Activated CD8-positive, alpha-beta memory T cell treated with anti-CD3 and anti-CD28 coated beads, Interleukin-2, amount 50 U/mL, for 4 hours (primary cell): Measurements from ENCODE around the gene BMP8B.
"Not testable (repeated sequence)": the region's sequence is repeated elsewhere in the genome, so short reads cannot be mapped to it uniquely, and the experiment has no call there.

Source experiments
- DNase-seq: peaks from one replicate; pipeline ENCODE4 v3.0.0-alpha.2; 2020

Gene BMP8B

DNA sequence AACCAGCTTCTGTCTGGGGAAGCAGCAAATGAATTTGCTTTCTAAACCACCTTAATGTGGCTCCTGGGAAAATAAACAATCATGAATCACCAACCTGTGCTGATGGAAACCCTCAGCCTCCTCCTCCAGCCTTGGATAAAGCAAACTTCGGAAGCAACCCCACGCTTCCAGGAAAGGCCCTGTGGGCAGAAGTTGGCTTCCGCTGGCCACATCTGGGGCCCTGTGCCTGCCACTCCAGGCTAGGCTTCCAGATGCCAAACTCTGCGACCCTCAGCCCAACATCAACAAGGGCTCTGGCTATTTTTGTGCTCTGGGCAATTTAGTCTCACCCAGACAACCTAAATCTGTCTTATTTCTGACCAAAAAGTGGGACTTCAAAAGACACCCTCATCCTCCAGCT lies 11.4 kb downstream of the BMP8B start:
- DNase-seq: no peak

DNA sequence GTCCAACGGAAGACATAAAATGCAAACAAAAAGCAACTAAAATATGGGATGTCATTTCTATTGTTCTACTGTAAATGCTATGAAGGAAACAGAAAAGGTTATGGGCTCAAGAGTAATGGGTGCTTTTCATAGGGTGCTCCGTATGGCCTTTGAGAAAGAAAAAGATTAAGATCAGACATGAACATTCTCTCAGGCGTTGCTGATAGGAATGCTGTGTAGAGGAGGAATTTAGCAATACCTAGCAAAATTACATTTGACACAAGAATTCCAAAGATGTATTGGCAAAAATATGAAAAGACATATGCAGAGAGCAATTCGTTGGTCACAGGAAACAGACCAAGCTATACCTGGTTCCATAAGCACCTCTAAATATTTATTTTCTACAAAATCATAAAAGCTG lies 11.8 kb downstream of the BMP8B start:
- no peak for DNase-seq

DNA sequence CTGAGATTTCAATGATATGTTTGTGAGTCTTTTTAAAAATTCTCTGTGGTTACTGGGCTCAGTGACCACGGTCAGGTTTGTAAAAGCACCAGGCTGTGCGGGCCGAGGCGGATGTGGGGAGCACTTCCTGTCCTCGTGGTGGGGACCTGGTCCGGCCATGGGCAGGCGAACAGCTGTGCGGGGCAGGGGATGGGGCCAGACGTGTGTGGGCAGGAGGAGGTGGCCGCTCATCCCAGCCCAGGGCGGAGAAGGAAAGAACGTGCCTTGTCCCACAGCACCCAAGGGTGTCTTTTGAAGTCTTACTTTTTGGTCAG lies 12.3 kb downstream of the BMP8B start:
- DNase-seq: no peak

DNA sequence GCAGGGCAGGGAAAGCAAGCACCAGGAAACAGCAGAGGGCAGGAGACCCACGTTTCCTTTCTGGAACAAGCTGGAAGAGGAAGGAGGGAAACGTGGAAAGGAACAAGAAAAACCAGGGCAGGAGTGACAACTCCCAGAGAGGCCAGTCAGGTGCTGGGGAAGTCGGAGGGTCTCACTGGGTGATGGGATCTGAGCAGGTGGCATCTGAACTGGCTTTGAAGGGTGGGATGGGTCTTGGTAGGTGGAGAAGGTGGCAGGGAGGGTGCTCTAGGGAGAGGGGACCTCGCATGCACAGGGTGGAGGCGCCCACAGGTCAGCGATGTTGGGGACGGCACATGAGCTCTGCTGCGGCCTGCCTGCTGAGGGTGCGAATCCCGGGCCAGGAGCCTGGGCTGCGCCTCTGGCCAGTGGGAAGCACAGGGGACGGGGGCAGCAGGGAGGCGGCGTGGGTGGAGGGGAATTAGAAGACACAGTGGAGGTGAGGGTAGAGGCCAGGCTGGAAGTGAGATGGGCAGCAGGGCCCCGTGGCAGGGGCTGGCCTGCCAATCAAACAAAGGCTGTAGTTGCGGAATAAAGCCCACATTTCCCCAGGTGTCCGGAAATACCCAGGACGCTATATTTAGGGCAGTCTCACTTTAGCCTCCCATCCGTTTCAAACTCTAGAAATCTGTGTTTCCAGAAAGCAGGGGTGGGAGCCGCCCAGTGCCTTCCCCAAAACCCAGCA lies 12.8 kb downstream of the BMP8B start:
- DNase-seq: not testable (repeated sequence)

DNA sequence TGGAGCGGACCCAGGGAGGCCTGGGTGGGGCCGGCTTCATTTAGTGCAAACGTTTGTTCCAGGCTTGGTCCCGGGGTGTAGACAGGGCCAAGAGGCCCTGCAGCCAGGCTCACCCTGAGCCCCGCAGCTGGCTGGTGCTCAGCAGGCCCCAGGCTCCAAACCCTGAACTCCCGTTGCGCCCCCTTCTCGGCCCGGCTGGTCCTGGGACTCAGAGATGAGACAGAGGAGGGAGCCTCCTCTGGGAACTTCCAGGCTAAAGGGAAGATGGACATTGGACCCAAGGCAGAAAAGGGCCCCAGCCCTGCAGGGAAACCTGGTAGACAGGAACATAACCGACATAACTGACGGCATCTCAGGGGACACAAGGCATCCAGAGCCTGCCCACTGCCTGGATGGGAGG lies 13.5 kb downstream of the BMP8B start:
- not testable (repeated sequence) for DNase-seq

- not testable (repeated sequence) for DNase-seq
Observed at GRCh38 chr1:39773369-39773979, 15.2 kb downstream of the BMP8B start.

DNA sequence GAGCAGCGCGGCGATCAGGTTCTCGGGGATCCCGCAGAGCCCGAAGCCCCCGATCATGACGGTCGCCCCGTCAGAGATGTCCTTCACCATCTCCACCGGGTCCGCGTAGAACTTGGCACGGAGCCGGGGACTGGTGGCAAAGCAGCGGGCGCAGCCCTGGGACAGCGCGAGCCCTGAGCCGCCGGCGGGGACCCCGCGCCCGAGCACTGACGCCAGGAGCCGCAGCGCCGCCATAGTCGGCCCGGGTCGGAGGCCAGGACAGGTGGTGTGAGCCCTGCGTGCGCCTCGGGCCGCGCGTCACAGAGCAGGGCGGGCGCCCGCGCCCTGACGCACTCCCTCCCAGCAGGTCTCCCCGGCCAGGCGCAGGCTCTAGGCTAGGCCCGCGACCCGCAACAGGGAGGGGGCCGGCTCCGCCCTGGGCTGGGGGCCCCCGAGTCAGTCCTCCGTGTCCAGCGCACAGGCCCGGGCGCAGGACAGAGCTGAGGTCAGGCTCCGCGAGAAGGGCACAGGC lies 17.6 kb downstream of the BMP8B start, which contains the start of gene OXCT2:
OXCT2 (minus strand) TSS at position 327 of the 511 bp plus-strand sequence; CDS start at position 234, 93 bp downstream.
- DNase-seq: not testable (repeated sequence)

DNA sequence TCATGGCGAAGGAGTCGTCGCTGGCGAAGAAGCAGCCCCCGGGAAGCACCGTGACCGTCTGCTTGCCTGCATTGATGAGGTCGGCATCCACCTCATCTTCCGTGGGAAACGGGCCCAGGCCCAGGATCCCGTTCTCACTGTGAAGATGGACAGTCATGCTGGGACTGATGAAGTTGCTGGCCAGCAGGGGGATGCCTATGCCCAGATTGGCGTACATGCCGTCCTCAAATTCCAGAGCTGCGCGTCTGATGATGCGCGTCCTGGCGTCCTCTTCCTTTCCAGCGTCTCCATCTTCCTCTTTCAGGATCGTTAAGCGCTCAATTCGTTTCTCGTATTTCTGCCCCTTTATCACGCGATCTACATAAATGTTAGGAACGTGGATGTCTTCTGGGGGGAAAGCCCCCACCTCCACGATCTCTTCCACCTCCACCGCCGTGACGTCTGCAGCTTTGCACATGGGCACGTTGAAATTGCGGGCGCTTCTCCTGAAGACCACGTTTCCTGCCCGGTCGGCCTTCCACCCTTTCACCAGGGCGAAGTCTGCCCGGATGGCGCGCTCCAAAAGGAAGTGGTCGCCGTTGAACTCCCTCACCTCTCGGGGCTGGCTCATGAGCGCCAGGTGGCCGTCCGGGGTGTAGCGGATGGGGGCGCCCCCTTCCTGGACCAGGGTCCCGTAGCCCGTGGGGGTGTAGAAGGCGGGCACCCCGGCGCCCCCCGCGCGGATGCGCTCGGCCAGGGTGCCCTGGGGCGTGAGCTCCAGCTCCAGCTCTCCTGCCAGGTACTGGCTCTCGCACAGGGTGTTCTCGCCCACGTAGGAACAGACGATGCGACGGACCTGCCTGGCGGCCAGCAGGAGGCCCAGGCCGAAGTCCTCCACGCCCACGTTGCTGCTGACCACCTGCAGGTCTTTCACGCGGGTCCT lies 18.3 kb downstream of the BMP8B start:
- not testable (repeated sequence) for DNase-seq

- not testable (repeated sequence) for DNase-seq
Observed at GRCh38 chr1:39769502-39769901, 19.2 kb downstream of the BMP8B start.

DNA sequence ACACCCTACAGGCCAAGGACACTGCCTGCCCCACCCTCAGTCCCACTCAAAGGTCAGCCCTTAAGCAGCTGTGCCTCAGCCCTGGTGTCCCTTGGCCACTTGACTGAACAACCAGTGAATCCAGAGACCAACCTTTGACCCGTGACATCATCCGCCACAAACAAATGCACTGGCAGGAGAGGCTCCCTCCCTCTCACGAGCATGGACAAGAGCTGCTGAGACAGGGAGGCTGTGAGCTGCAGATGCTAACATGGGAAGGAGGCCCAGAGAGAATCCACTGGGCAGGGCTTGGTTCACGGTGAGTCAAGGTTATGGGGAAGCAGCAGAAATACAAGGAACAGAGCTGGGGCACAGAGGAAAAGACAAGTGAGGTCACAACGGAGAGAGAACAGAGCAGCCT lies 22.2 kb downstream of the BMP8B start:
- DNase-seq: not testable (repeated sequence)

DNA sequence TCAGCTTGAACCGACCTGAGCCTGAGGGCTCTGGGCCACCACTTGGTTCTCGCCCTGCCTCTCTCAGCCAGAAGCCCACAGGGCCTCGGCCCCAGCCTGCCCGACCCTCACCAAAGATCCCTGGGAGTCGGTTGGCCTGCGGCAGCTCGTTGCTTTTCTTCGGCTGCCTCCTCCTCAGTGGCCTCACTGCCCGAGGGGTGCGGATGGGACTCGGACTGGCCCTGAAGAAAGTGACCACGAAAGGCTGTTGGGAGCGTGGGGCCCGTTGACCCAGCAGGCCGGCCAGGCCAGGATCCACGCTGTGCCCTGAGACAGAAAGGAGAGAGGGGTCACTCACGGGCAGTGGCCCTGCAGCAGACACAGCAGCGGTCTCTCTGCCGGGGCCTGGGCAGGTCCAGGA lies 24.2 kb downstream of the BMP8B start:
- not testable (repeated sequence) for DNase-seq

- not testable (repeated sequence) for DNase-seq
Observed at GRCh38 chr1:39763619-39764374, 24.9 kb downstream of the BMP8B start.

GRCh38 chr1:39762550-39763540 lies 25.8 kb downstream of the BMP8B start:
- DNase-seq: no peak

- no peak for DNase-seq
Observed at GRCh38 chr1:39761557-39762260, 27.0 kb downstream of the BMP8B start.

- no peak for DNase-seq
Observed at GRCh38 chr1:39761016-39761415, 27.6 kb downstream of the BMP8B start.

GRCh38 chr1:39760074-39761008 lies 28.3 kb downstream of the BMP8B start:
- DNase-seq: no peak

- DNase-seq: no peak
Observed at GRCh38 chr1:39759436-39759726, 29.3 kb downstream of the BMP8B start.

- no peak for DNase-seq
Observed at GRCh38 chr1:39758556-39759435, 29.9 kb downstream of the BMP8B start.

DNA sequence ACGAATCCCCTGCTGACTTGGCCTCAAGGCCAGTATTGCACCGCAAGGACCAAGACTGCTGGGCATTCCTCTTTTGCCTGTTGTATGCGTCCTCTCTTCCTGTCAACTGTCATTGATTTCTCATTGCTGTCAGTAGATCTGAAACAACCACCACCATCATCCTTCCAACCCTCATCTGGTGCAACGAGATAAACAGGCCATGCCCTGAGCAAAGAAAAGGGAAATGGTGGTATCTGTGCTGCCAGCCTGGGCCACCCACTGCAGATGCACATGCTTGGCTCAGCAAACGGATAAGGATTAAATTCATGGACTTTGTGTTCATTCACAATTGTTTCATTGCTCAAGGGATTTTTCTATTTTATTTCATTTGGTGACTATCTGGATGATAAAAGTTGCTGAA lies 31.2 kb downstream of the BMP8B start:
- no peak for DNase-seq
